ENCODE data around the gene GREM2.
A peak's percentile ranks its signal among the peaks of the same experiment; 100 is the strongest.

GREM2 gene

DNA sequence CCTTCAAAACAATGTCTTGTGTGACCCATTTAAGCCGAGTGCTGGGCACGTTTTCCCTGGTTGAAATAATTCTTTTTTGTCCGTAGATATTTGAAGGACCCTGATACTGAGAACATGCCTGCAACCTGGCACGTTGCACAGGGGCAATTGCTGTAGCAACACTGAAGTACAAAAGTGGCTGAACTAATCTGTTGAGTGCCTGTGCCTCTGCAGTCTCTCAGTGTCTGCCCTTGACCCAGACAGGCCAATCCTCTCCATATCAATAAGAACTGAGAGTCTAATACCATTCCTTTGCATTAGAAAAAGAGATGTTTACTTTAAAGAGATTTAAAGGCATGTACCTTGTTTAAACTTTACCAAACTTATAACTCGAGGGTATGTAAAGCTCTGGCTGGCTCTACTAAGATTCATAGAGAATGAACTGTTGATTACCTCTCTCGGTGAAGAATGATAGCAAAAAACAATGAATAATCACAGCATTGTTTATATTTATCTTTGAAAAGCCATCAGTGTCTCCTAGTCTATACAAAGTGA, 2.4 kb downstream of the GREM2 start:
- no peak for DNase-seq

DNA sequence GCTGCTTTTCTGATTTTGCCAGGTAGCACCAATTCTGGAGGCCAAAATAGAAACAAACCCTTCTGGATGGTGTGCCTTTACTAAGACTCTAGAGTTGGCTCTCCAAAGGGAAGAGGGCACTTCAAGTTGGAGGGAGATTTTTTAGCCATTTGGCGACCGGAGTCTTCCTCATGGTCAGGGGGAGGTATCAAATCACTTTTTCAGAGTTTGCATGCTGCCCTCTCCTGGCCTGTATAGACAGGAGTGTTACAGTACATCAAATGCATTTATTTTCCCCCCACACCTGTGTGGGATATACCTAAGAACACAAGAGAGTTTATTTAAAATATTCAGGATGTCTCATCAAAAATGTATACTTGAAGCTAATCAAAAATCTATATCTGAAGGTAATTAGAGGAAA, 3.2 kb downstream of the GREM2 start:
- DNase-seq = no peak

DNA sequence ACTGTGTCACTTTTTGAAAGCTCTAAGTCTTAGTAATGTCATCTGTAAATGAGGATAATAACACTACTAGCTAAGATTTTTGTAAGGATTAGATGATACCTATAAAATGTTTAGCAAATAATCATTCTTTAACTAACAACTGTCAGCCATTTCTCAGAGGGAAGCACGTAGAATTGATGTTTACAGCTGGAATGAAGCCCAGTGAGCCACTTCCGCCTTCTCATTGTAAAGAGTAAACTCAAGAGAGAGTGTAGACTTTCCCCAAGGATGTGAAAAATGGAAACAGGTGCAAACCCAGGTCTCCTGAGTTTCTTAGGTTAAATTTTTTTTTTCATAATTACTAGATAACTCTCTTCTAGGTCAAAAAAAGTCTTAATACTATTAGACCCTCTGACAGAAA, 4.9 kb downstream of the GREM2 start:
- no peak for DNase-seq

DNA sequence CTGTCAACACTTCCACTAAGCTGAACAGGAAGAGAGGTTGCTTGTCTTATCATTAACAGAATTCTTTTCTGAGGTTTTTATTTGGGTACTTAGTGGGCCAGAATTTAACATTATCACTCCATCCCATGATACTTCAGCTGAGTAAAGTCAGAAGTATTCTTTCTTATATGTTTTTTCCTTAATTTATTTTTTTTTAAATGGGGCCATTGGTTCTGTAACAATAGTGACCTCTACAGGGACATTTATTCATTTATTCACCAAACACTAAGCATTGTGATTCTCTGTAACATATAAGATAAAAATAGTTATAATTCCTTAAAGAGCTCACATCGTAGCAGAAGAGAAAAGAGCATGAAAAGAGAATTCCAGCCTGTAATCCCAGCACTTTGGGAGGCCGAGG, 9.8 kb downstream of the GREM2 start:
- no peak for DNase-seq

DNA sequence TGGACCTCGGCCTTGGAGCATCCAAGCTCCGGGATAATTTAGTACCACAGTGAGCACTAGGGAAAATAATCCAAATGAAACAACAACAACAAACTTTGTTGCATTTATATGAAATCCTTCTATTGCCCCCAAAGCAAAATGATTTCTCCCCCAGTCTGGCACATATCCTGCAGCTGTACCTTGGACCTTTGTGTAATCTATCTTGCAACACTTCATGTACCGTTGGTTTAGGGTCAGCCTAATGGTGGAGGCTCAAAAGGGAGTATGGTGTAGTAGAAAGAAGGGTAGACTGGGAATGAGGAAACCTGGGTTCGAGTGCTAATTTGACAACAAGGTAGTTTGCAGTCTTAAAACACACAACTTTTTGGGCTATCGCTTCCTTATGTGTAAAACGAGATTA, 12.1 kb downstream of the GREM2 start:
- no peak for DNase-seq

DNA sequence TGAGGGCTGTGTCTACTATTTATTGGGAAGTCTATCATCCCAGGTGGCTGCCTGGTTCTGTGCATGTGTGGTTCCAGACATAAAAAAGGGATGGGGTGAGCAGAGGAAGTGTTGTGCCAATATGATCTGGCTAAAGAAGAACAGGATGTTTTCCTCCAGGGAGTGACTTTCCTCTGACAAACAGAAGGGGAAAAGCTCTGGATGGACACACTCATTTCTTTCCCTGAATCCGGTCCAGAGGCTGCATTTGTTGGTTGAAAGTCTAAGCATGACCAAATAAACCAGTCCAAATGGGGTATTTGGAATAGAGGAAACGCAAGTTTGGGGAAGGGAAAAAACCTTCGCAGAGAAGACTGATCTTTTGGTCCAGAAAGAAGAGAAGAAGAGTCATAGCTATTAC, 12.7 kb downstream of the GREM2 start:
- DNase-seq = no peak

DNA sequence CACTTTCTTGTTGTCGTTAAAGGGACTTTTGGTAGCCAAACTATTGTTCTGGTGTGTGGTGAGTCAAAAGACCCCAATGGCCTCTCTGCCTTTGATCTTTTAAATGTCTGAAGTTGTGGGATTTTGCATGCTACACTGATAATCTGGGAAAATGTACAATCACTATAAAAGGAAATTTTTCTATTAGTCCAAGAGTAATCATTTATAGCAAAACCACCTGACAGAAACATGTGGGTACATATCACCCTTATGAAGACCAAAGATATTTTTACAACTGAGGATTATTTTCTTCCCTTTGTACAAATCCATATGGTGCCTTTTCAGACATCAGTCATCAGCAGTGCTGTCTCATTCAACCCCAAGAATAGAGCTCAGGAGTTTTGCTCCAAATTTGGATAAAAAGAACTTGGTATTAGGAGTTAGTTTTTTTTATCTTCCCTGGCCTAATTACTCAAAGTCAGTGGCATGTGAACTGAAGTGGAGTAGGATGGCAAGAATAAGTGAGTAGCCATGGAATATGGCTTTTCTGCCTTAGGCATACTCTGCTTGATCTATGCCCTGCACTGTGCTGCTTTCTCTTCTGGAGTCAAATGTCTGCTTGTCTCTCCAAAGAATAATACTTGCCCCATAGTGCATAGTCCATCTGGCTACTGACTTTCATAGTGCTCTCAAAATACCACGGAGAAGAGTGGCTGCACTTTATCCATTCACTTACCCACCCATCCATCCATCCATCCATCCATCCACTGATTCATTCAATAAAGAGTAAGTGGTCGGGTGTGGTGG, 13.5 kb downstream of the GREM2 start:
- DNase-seq = no peak

DNA sequence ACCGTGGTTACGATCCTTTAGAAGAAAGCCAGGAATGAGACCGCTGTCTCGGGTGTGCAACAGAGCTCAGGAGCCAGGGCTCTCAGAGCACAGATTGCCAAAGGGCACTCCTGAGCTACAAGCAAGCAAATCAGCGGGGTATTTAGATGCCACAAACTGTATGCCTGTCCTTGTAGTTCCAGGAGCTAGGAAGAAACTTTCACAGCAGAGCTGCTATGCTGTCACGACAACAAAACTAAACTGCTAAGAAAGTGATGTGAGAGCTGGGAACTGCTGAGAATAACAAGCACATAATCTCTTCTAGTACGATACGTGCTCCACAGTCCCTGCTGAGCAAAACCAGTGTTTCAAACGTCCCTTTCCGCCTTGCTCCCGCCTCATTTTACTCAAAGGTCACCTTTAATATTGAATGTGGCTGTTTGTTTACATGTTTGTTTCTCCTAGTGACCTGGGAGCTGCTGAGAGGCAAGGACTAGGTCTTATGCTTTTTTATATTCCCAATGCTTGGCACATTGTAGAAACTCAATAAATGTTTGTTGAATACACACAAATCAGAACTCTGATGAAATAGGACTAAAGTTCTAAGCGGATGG, 14.7 kb downstream of the GREM2 start:
- DNase-seq = no peak

DNA sequence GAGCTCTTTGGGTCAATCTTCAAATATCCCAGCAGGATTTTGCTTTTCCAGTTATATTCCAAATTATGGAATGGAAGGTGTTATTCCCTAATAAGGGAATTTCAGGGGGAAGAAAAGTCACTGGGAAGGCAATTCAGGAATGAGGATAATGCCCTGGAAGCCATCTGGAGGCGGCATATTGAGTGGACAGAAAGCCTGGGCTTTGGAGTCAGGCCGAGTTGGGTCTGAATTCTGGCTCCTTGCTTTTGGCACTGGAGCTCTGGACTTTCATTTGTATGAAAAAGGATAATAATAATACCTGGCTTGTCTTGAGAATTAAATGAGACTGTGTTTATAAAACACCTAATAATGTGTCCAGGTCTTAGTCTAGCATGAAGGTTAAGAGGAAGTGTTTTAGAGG, 16.5 kb downstream of the GREM2 start:
- DNase-seq = no peak

DNA sequence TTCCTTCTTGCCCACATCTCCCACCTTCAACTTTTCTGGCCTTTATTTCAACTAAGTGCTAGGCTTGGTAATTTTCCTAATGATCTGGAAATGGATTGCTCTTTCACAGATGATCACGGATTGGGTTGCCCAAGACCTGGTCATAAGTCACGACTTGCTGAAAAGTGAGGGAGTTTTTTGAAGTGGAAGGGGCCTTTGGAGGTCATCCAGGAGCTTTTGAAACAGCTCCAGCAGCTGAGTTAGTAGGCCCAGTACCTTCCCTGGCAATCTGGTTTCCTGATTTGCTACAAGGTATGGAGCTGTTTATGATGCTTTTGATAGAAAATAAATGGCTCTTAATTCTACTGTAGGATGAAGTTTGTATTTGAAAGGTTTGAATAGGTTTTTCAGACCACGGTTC, 20.4 kb downstream of the GREM2 start:
- DNase-seq = no peak

DNA sequence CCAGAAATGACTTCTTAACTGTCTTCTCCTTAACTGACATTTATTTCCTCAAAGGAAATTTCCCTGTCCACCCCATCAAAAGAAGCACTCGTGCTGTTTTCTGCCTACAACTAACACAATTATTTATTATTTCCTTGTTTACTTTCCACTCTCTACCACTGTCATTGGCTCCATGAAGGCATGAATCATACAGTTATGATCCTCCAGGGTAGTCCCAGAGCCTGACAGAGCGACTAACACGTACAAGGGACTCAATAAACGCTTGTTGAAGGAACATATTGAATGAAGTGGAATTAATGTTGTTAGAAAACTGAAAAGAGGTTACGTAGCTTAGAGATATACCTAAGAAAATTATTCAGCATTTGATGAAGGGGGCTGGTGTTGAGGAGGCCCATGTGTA, 20.9 kb downstream of the GREM2 start:
- no peak for DNase-seq

DNA sequence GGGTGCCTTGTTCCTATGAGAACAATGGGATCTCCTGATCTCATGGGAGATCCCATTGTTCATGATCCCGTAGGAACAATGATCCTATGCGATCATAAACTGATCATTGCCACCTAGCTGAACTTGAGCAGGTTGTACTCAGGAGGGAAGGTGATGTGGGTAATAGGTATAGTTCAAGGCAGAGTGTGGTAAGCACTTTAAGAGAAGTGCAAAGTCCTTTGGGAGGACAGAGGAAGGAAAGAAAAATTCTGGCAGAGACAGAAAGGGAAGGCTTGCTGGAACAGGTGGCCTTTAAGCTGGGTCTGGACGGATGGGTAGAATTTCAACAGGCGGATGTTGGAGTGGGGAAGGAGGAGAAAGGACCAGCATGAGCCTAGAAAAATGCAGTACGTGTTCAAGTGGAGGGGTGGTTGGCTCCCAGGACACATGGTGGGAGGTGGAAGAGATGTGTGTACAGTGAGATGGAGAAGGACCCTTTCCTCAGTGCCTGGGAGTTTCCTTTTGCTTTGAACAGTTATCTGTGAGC, 22.3 kb downstream of the GREM2 start:
- DNase-seq = no peak

DNA sequence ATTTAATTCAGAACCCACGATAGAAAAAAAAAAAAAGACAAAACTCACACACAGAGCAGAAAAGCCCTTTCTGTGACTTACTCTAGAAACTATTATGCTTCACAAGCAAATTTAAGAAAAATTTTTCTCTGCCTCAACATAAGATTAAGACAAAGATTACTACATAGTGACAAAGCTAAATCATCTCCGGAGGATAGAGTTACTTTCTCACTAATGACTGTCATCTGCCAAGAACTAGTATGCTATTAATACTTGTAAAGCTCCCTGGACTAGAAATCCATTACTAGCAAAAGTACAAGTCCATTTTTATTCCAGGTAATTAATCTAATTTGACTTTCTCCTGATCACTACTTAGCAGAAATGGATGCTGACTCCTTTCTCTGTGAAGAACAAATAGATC, 25.9 kb downstream of the GREM2 start:
- no peak for DNase-seq

DNA sequence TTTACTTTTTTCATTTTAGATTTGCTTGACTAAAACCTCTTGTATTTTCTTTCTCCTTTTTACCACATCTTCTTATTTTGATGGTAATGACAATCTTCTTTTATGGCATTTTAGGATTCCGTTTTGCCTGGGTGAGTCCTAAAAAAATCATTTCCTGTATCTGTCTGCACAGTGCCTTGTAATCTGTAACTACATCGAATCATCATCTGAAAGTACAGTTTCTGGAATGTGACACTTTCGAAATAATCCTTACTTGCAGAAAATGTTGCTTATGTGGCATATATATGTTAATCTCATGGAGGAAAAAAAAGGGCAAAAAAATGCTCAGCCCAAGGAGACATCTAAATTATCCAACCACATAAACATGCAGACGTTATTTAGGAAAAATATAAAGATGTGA, 29.0 kb downstream of the GREM2 start:
- no peak for DNase-seq

DNA sequence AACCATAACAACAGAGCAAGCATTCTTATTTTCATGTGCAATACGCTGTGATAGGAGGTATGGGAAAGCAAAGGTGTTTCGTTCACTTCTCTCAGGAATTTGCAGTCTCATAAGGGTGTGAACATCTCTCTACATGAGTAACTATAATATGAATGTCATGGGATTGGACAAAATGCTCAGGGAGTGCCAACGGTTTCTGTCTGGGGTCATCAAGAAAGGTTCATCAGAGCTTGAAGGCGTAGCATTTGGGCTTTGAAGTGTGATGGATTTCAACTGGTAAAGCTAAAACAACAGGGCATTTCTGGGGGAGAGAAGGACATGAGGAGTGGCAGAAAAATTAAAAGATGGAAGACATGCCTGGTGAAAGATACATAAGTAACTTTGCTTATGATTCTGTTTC, 32.4 kb downstream of the GREM2 start:
- DNase-seq = no peak

DNA sequence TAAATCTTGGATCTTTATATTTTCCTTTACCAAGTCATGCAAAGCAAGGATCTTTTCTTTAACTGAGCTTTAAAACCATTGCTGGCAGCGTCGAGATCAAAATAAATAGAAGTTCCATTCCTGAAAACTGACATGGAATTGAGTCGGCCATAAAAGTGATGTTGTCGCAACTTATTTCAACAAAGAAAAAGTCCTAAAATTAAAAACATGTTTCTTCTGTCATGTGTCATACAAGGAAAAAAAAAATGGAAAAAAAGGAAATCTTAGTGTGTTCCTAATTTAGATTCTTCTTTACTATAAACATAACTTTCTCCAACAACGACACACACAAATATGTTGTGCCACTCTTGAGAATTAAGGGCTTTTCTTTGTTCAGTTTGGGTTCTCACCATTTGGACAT, 34.9 kb downstream of the GREM2 start:
- no peak for DNase-seq

DNA sequence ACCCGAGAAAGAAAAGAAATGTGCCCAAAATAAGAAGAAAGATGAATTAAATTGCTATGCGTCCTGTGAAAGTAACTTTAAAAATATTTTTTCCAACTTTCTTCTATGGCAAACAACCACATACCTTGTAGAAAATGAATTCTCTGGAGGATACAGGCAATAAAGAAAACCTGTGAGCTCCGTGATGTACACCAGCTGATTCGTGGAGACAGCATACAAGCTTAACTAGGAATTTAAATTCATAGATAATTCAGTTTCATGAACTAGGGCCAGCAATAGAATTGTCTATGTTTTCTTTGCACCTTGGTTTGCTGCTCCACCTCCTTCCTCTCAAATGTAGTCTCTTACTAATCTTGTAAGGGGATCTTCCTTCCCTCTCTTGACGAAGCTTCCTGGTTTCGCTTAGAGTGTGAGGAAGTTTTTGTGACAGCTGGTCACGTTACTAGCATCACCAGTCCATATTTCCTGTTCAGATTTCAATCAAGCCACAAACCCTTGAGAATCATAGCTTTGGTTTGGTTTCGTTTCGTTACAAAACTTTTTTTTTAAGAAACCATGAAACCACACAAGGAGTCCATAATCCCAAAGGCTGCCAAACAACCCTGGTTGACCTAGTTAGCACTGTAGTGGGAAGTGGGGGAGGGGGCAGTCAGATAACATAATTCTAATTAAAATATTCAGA, 35.8 kb downstream of the GREM2 start:
- peak in 3 of 6 experiments; percentile 20 to 65 (median 63) for DNase-seq

DNA sequence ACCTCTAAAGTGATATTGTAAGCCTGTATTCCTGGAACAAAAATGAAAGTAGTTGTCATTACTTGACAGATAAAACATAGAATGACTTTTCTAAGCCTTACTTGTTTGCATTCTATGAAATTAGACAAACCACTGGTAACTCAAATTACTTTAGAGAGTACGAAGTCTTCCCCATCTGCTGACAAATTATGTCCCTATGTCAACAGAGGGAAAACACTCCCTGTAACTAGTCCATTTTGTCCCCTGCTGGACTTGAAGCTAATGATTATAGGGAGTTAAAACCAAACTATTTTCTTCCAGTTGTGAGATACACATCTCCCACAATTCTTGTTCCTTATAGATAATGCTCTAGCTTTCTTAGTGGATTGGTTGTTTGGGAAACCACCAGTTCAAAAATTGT, 39.6 kb downstream of the GREM2 start:
- DNase-seq = no peak

DNA sequence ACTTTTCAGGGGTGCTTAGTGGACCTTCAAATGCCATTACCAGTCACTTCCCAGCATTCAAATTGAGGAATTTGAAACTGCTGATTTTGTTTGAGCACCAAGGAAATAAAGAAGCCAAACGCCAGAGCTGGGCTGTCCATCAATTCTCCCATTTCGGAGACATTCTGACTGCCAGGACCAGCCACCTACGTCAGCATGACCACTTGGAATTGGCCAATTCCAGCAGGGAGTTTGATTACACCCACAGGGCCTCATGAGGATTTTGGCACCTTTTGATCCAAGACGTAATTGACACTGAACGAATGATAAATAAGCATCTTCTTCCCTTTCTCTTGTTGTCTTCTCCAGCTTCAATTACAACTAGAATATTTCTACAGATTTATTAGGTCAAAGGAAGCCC, 40.2 kb downstream of the GREM2 start:
- DNase-seq = no peak

DNA sequence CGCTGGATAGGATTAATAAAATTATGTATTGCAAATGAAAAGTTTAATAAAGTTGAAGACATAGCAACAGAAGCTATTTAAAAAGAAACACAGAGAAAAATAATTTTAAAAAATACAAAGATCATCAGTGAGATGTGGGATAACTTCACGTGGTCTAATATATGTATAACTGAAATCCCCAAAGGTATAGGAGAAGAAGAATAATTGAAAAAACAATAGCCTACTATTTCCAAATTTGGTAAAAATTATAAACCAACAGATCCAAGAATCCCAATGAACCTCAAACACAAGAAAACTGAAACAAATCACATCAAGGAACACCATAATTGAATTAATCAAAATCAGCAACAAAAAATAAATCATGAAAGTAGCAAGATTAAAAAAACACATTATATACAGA, 44.9 kb downstream of the GREM2 start:
- no peak for DNase-seq

DNA sequence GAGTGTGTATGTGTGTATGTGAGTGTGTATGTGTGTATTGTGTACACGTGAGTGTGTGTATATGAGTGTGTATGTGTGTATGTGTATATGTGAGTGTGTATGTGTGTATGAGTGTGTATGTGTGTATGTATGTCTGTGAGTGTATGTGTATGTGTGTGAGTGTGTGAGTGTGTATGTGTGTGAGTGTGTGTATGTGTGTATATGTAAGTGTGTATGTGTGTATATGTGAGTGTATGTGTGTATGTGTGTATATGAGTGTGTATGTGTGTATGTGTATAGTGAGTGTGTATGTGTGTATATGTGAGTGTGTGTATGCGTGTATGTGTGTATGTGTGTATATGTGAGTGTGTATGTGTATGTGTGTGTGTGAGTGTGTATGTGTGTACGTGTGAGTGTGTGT, 49.2 kb downstream of the GREM2 start:
- no peak for DNase-seq

DNA sequence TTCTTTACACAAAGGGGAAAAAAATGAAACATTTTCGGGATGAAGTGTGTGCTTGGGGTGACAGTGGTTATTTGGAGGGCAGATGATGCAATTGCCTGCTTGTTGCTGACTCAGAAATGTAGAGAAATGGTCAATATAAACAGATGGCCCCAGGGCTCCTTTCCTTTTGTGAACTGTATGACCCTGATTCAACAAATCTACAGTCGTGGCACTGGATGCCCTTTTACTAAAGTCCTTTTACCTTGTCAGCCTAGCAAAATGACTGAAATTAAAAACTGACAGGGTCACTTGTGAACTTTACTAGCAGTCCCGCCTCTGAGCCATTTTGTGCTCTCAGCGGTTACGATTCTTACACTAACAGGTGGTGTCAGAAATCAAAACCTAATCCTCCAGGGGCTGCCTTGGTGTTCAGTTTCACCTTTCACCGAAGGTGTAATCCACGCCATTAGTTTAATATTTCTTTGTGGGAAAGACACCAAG, 49.8 kb downstream of the GREM2 start:
- DNase-seq = no peak

DNA sequence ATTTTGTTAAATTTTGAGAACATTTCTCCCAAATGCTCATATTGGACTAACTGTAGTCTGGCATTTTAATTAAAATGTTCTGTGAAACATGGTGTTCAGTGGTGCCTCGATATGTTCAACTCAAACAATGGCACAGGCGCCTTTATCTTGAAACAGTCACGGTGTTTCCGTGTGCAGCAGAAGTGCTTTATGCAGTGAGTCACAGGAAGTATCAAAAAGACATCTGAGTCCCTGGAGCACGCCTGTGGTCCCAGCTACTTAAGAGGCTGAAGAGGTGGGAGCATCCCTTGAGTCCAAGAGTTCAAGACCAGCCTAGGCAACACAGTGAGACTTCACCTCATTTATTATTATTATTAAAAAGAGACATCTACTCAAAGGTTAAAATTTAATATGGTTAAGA, 52.2 kb downstream of the GREM2 start:
- DNase-seq = no peak

DNA sequence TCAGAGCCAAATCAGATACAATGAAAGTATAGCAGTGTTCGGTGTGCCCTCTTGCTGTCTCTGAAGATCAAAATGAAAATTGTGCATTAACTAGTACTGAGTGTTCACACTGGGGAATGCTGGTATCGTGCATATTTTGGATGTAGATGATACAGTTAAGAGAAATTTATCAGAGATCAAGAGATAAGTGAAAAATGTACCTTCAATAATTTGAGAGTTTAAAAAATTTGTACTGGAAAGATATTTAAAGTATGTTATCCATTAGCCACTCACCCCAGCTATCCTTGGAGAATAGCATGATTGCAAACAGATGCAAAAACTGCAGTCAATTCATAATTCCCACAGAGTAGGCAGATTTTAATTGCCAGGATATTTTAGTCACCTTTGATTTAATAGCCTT, 56.4 kb downstream of the GREM2 start:
- DNase-seq = no peak

Measured in stimulated activated naive CD4-positive, alpha-beta T cell (primary cell).